Measurements from ENCODE around the gene SPEM1.

SPEM1 gene

GRCh38 chr17:7417056-7417655, 3.0 kb upstream of the SPEM1 start:
- no peak overlapping the region for H3K4me3 ChIP-seq (ENCODE audit: low read depth, low read length)

- H3K4me3 ChIP-seq (ENCODE audit: low read depth, low read length): no peak overlapping the region
Measured at GRCh38 chr17:7418472-7419152, 1.5 kb upstream of the SPEM1 start.

GRCh38 chr17:7421186-7421585, 1.1 kb downstream of the SPEM1 start:
- H3K4me3 ChIP-seq (ENCODE audit: low read depth, low read length): no peak overlapping the region

- H3K4me3 ChIP-seq (ENCODE audit: low read depth, low read length): no peak overlapping the region
Measured at GRCh38 chr17:7423679-7424078, 3.6 kb downstream of the SPEM1 start.

GRCh38 chr17:7425316-7425715, 5.2 kb downstream of the SPEM1 start, which contains the start of gene SPEM2:
TSS of gene SPEM2 (plus strand) at chr17:7425616. CDS start at chr17:7425689, 73 bp downstream.
- no peak within 1 kb of the TSS for H3K4me3 ChIP-seq (ENCODE audit: low read depth, low read length)

GRCh38 chr17:7425756-7426155, 5.6 kb downstream of the SPEM1 start:
- H3K4me3 ChIP-seq (ENCODE audit: low read depth, low read length): no peak overlapping the region

- no peak overlapping the region for H3K4me3 ChIP-seq (ENCODE audit: low read depth, low read length)
Measured at GRCh38 chr17:7426203-7426863, 6.2 kb downstream of the SPEM1 start.

GRCh38 chr17:7426896-7427489, 6.9 kb downstream of the SPEM1 start:
- no peak overlapping the region for H3K4me3 ChIP-seq (ENCODE audit: low read depth, low read length)

GRCh38 chr17:7427549-7427948, 7.4 kb downstream of the SPEM1 start:
- H3K4me3 ChIP-seq (ENCODE audit: low read depth, low read length): no peak overlapping the region

- no peak within 1 kb of the TSS for H3K4me3 ChIP-seq (ENCODE audit: low read depth, low read length)
Measured at GRCh38 chr17:7428557-7428956, 8.4 kb downstream of the SPEM1 start, which contains the start of gene SPEM3. TSS of gene SPEM3 (plus strand) at chr17:7428857. CDS start at chr17:7428903, 46 bp downstream.

GRCh38 chr17:7429722-7430121, 9.6 kb downstream of the SPEM1 start:
- H3K4me3 ChIP-seq (ENCODE audit: low read depth, low read length): no peak overlapping the region

- H3K4me3 ChIP-seq (ENCODE audit: low read depth, low read length): no peak overlapping the region
Measured at GRCh38 chr17:7431231-7431630, 11.1 kb downstream of the SPEM1 start.

GRCh38 chr17:7432296-7432695, 12.2 kb downstream of the SPEM1 start:
- no peak overlapping the region for H3K4me3 ChIP-seq (ENCODE audit: low read depth, low read length)

- H3K4me3 ChIP-seq (ENCODE audit: low read depth, low read length): peak overlapping the region; percentile 36
Measured at GRCh38 chr17:7435676-7436555, 15.8 kb downstream of the SPEM1 start.

GRCh38 chr17:7436556-7437368, 16.6 kb downstream of the SPEM1 start:
- peak overlapping the region; percentile 36 for H3K4me3 ChIP-seq (ENCODE audit: low read depth, low read length)

- peak overlapping the region; percentile 33 for H3K4me3 ChIP-seq (ENCODE audit: low read depth, low read length)
Measured at GRCh38 chr17:7437369-7437863, 17.3 kb downstream of the SPEM1 start.

GRCh38 chr17:7437950-7438614, 18.0 kb downstream of the SPEM1 start:
- H3K4me3 ChIP-seq (ENCODE audit: low read depth, low read length): peak overlapping the region; percentile 39

GRCh38 chr17:7438656-7439460, 18.7 kb downstream of the SPEM1 start:
- H3K4me3 ChIP-seq (ENCODE audit: low read depth, low read length): peak overlapping the region; percentile 69
